IMR-90 (cell line): Measurements from ENCODE around the gene RPL31. TPM values are rescaled to one million over a fixed set of nuclear protein-coding genes. Genes with fewer than 3 reads are reported as not detected.

Experiments used
- ATAC-seq: fragments of 200-7000 bp; cut with Tn5 transposase; 2 replicates; pipeline ENCODE4 v1.9.1; 2020; ENCODE audit warnings: low read depth, mild to moderate bottlenecking, moderate library complexity
- BruUV-seq: library from RNA; stranded (reverse); fragments of 400-500 nt; replicated peaks from 2 replicates; lab custom pipeline; 2021; lab: Mats Ljungman, UMichigan
- CTCF ChIA-PET: fragments of 300-600 bp; formaldehyde crosslinking; extraction: SDS; loops from one replicate; lab custom pipeline; 2021; ENCODE audit warnings: antibody characterized with exemption; lab: Yijun Ruan, JAX
- POLR2A ChIA-PET: fragments of 300-600 bp; sonication (Branson Sonifier 250); formaldehyde crosslinking; loops from one replicate; lab custom pipeline; 2022; ENCODE audit warnings: antibody characterized with exemption; ENCODE audit not compliant: unreplicated experiment; lab: Charles Lee
- DNase-seq: peaks from one replicate; pipeline ENCODE4 v3.0.0; 2013
- H2AFZ ChIP-seq: replicated peaks from 2 replicates; pipeline ENCODE3; 2013; ENCODE audit warnings: low read length, mild to moderate bottlenecking; ENCODE audit not compliant: poor library complexity
- H2AK5ac ChIP-seq: 2 replicates; pipeline ENCODE4 v1.6.1; 2013; ENCODE audit warnings: low read depth, low read length, inconsistent platforms
- H2AK9ac ChIP-seq: replicated peaks from 2 replicates; pipeline ENCODE3; 2013; ENCODE audit warnings: mild to moderate bottlenecking, low read depth, low read length, moderate library complexity; ENCODE audit not compliant: poor library complexity
- H2BK120ac ChIP-seq: 2 replicates; pipeline ENCODE4 v1.6.1; 2013; ENCODE audit warnings: low read depth, low read length, inconsistent platforms
- H2BK15ac ChIP-seq: 3 replicates; pipeline ENCODE4 v1.6.1; 2013; ENCODE audit warnings: low read depth, low read length, inconsistent platforms
- H2BK20ac ChIP-seq: 2 replicates; pipeline ENCODE4 v1.6.1; 2013; ENCODE audit warnings: low read depth, mild to moderate bottlenecking, inconsistent platforms, low read length, moderate library complexity
- H2BK5ac ChIP-seq: 2 replicates; pipeline ENCODE4 v1.6.1; 2013; ENCODE audit warnings: mild to moderate bottlenecking, low read depth, low read length, inconsistent platforms; ENCODE audit not compliant: poor library complexity, severe bottlenecking
- H3K14ac ChIP-seq: replicated peaks from 2 replicates; pipeline ENCODE4 v1.6.1; 2013; ENCODE audit warnings: low read depth, low read length, inconsistent platforms
- H3K18ac ChIP-seq: 2 replicates; pipeline ENCODE4 v1.6.1; 2013; ENCODE audit warnings: low read depth, low read length, control low read depth
- H3K23ac ChIP-seq: 2 replicates; pipeline ENCODE4 v1.6.1; 2013; ENCODE audit warnings: low read depth, low read length, inconsistent platforms
- H3K27ac ChIP-seq: 2 replicates; pipeline ENCODE4 v1.5.1; 2013; ENCODE audit warnings: mild to moderate bottlenecking, control low read depth, low read length; ENCODE audit not compliant: insufficient read depth
- H3K27me3 ChIP-seq: 2 replicates; pipeline ENCODE4 v1.6.1; 2013; ENCODE audit warnings: low read length; ENCODE audit not compliant: control insufficient read depth, insufficient read depth
- H3K36me3 ChIP-seq: 2 replicates; pipeline ENCODE4 v1.6.1; 2013; ENCODE audit warnings: low read length, mixed read lengths; ENCODE audit not compliant: control insufficient read depth, insufficient read depth
- H3K4ac ChIP-seq: 2 replicates; pipeline ENCODE4 v1.6.1; 2013; ENCODE audit warnings: low read depth, low read length, inconsistent platforms
- H3K4me1 ChIP-seq: 2 replicates; pipeline ENCODE4 v1.6.1; 2013; ENCODE audit warnings: low read length, mixed read lengths; ENCODE audit not compliant: control insufficient read depth, insufficient read depth
- H3K4me2 ChIP-seq: 2 replicates; pipeline ENCODE4 v1.6.1; 2013; ENCODE audit warnings: low read depth, mild to moderate bottlenecking, control low read depth, low read length, moderate library complexity
- H3K4me3 ChIP-seq: 2 replicates; pipeline ENCODE4 v1.5.1; 2013; ENCODE audit warnings: low read depth, mild to moderate bottlenecking, control low read depth, low read length, moderate library complexity; ENCODE audit not compliant: insufficient read depth
- H3K56ac ChIP-seq: 2 replicates; pipeline ENCODE4 v1.6.1; 2013; ENCODE audit warnings: low read length, inconsistent platforms; ENCODE audit not compliant: insufficient read depth; ENCODE audit errors: extremely low read depth
- H3K79me1 ChIP-seq, 2 experiments: 2 replicates each; pipeline ENCODE4 v1.6.1; 2013; ENCODE audit warnings: low read length in 2 of 2, inconsistent platforms in 1 of 2, low read depth in 1 of 2
- H3K9ac ChIP-seq: 2 replicates; pipeline ENCODE4 v1.6.1; 2013; ENCODE audit warnings: low read depth, low read length, control low read depth
- H3K9me1 ChIP-seq: 2 replicates; pipeline ENCODE4 v1.6.1; 2013; ENCODE audit warnings: low read length, inconsistent platforms; ENCODE audit not compliant: insufficient read depth
- H3K9me3 ChIP-seq: 2 replicates; pipeline ENCODE4 v1.6.1; 2013; ENCODE audit warnings: low read length; ENCODE audit not compliant: control insufficient read depth, insufficient read depth
- H4K20me1 ChIP-seq: 2 replicates; pipeline ENCODE4 v1.6.1; 2013; ENCODE audit warnings: low read length, inconsistent platforms; ENCODE audit not compliant: insufficient read depth
- H4K5ac ChIP-seq: 2 replicates; pipeline ENCODE4 v1.6.1; 2013; ENCODE audit warnings: mild to moderate bottlenecking, low read depth, low read length, control low read depth
- H4K8ac ChIP-seq, 2 experiments: 2 replicates each; pipeline ENCODE4 v1.6.1; 2013; ENCODE audit warnings: low read depth in 2 of 2, low read length in 2 of 2, control low read depth in 1 of 2, inconsistent platforms in 1 of 2
- H4K91ac ChIP-seq: 2 replicates; pipeline ENCODE4 v1.6.1; 2013; ENCODE audit warnings: low read depth, low read length, inconsistent platforms; ENCODE audit not compliant: insufficient read depth
- BHLHE40 ChIP-seq: fragments of 150-350 bp; IDR thresholded peaks from 2 replicates; pipeline ENCODE4 v1.6.1; 2016; ENCODE audit warnings: mild to moderate bottlenecking, low read depth, low read length
- CEBPB ChIP-seq: IDR thresholded peaks from 2 replicates; pipeline ENCODE4 v1.6.1; 2012; ENCODE audit warnings: low read depth, low read length, improper control_type of control experiment
- MAFK ChIP-seq: IDR thresholded peaks from 2 replicates; pipeline ENCODE4 v1.6.1; 2012; ENCODE audit warnings: low read depth, low read length, improper control_type of control experiment
- MXI1 ChIP-seq: IDR thresholded peaks from 2 replicates; pipeline ENCODE4 v1.6.1; 2012; ENCODE audit warnings: low read depth, mild to moderate bottlenecking, low read length, moderate library complexity, borderline replicate concordance
- NFE2L2 ChIP-seq: fragments of 150-350 bp; IDR thresholded peaks from 2 replicates; pipeline ENCODE4 v1.6.1; 2016; ENCODE audit warnings: low read depth, mild to moderate bottlenecking, low read length
- POLR2A ChIP-seq: IDR thresholded peaks from 2 replicates; pipeline ENCODE4 v1.6.1; 2012; ENCODE audit warnings: mild to moderate bottlenecking, low read depth, low read length
- RCOR1 ChIP-seq: IDR thresholded peaks from 2 replicates; pipeline ENCODE4 v1.6.1; 2012; ENCODE audit warnings: mild to moderate bottlenecking, low read length, improper control_type of control experiment; ENCODE audit not compliant: insufficient replicate concordance
- SMC3 ChIP-seq: fragments of 150-350 bp; IDR thresholded peaks from 2 replicates; pipeline ENCODE4 v1.6.1; 2016; ENCODE audit warnings: low read depth, mild to moderate bottlenecking, antibody characterized with exemption, low read length, moderate library complexity
- WGBS, 2 experiments: methylation state at CpG; one replicate each; pipeline versions ENCODE4 v1.1.5 to v1.1.7; 2013; ENCODE audit warnings: missing lambda C conversion rate in 2 of 2; ENCODE audit not compliant: insufficient read length in 1 of 2; ENCODE audit errors: extremely low coverage in 2 of 2; 5-methylcytosine and 5-hydroxymethylcytosine counted together
- dilution Hi-C: fragments of 300-500 bp; cut with HindIII; formaldehyde crosslinking; loops from one replicate; pipeline ENCODE4 v1.14.3; 2018; ENCODE audit warnings: low sequenced_read_pairs; ENCODE audit not compliant: unreplicated experiment
- in situ Hi-C: fragments of 300-500 bp; cut with MboI; formaldehyde crosslinking; loops from 3 replicates; pipeline ENCODE4 v1.14.3; 2019; ENCODE audit warnings: low sequenced_read_pairs, inconsistent platforms, mixed read lengths
- intact Hi-C: fragments of 100-400 bp; cut with micrococcal nuclease; formaldehyde crosslinking; loops from 2 replicates; pipeline ENCODE4 v1.10.0; 2022
- polyA plus RNA-seq, 3 experiments: library from polyadenylated mRNA; depleted of rRNA; stranded (reverse); fragments of >200 nt; gene quantifications; 2 replicates each; pipeline ENCODE4 v1.2.3, GENCODE V29; 2012; ENCODE audit warnings: low replicate concordance in 1 of 3
- total RNA-seq: library from RNA; depleted of rRNA; stranded (reverse); fragments of >200 nt; gene quantifications from 2 replicates; pipeline ENCODE4 v1.2.3, GENCODE V29; 2012
- TF ChIP-seq, protein P1 (sequence below): fragments of 150-350 bp; IDR thresholded peaks from 2 replicates; pipeline ENCODE4 v1.6.1; 2016; ENCODE audit warnings: low read depth, mild to moderate bottlenecking, low read length, moderate library complexity, borderline replicate concordance
- TF ChIP-seq, protein P2 (sequence below): conservative IDR thresholded peaks from 2 replicates; pipeline ENCODE4 v1.5.1; 2012; ENCODE audit warnings: mild to moderate bottlenecking, low read depth, low read length, improper control_type of control experiment

Gene RPL31
- total and polyA plus RNA-seq, 2 of the 4 experiments (the other 2 are of a cell fraction) = 358 to 2,908 TPM

DNA sequence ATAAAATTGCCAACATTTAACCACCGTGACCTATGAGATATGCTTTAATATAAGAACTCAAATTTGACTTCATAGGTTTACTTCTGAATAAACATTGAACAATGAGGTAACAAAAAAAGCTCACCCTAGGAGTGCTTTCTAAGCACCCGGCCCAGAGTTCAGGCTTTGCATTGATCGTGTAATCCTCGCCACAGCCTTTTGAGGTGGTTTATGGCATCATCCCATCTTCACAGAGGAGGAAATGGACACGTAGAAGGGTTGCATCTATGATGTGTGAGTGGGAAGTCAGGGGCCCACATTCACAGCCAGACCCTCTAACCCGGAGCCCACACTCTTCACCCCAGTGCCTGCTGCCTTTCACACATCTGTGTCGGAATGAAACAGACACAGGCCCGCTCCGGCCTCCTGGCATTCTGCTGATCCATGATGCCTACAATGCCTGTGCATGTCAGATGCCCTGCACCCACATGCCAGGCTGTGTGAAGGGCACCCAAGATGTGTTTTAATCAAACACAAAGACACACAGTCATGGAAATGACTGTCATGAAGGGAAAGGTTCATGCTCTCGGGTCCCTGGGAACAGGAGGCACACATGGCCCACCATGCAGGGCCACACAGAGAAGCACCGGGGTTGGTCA lies 48.6 kb upstream of the RPL31 start:
- TF ChIP-seq BHLHE40 (no peak), RCOR1 (no peak), NFE2L2 (no peak), MXI1 (no peak), SMC3 (no peak), CEBPB (no peak), MAFK (no peak), POLR2A (no peak)
- TF ChIP-seq, protein P1, sequence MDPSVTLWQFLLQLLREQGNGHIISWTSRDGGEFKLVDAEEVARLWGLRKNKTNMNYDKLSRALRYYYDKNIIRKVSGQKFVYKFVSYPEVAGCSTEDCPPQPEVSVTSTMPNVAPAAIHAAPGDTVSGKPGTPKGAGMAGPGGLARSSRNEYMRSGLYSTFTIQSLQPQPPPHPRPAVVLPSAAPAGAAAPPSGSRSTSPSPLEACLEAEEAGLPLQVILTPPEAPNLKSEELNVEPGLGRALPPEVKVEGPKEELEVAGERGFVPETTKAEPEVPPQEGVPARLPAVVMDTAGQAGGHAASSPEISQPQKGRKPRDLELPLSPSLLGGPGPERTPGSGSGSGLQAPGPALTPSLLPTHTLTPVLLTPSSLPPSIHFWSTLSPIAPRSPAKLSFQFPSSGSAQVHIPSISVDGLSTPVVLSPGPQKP = no peak
- TF ChIP-seq, protein P2, sequence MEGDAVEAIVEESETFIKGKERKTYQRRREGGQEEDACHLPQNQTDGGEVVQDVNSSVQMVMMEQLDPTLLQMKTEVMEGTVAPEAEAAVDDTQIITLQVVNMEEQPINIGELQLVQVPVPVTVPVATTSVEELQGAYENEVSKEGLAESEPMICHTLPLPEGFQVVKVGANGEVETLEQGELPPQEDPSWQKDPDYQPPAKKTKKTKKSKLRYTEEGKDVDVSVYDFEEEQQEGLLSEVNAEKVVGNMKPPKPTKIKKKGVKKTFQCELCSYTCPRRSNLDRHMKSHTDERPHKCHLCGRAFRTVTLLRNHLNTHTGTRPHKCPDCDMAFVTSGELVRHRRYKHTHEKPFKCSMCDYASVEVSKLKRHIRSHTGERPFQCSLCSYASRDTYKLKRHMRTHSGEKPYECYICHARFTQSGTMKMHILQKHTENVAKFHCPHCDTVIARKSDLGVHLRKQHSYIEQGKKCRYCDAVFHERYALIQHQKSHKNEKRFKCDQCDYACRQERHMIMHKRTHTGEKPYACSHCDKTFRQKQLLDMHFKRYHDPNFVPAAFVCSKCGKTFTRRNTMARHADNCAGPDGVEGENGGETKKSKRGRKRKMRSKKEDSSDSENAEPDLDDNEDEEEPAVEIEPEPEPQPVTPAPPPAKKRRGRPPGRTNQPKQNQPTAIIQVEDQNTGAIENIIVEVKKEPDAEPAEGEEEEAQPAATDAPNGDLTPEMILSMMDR = no peak
- in situ Hi-C loops = no loop called here
- POLR2A ChIA-PET = no interaction called here
- no TSS peak for BruUV-seq
- H4K8ac ChIP-seq = no peak overlapping the region
- CTCF ChIA-PET = no interaction called here
- H3K27ac ChIP-seq = no peak overlapping the region
- no peaks in the 10 kb centered on the region for H3K9me3 ChIP-seq
- no peak overlapping the region for H3K4ac ChIP-seq
- no peak for ATAC-seq
- H3K18ac ChIP-seq = no peak overlapping the region
- no peak overlapping the region for H2AFZ ChIP-seq
- H3K79me1 ChIP-seq = no peaks in the 10 kb centered on the region; a peak in 1 of 4 replicates
- no peak overlapping the region for H2BK120ac ChIP-seq
- H4K20me1 ChIP-seq = no peaks in the 10 kb centered on the region
- no peak overlapping the region for H3K56ac ChIP-seq
- H2BK15ac ChIP-seq = no peak overlapping the region
- no peak overlapping the region for H3K23ac ChIP-seq
- dilution Hi-C loops = no loop called here
- WGBS, 2 experiments = 100% methylated on average over 3 of the region's 11 CpGs; no CpG with 5 or more reads in 1 of the 2 experiments
- H2AK9ac ChIP-seq = no peak overlapping the region
- no peak overlapping the region for H4K5ac ChIP-seq
- H3K36me3 ChIP-seq = peaks cover 4% of the 10 kb centered on the region
- intact Hi-C loops = no loop called here
- H3K4me2 ChIP-seq = no peak overlapping the region
- no peak overlapping the region for H2BK5ac ChIP-seq
- peaks cover 9% of the 10 kb centered on the region; the same call in 1 of the 2 replicates for H3K9me1 ChIP-seq
- no peak overlapping the region for H3K9ac ChIP-seq
- no peaks in the 10 kb centered on the region for H3K27me3 ChIP-seq
- H3K14ac ChIP-seq = no peak overlapping the region
- no peak overlapping the region for H2BK20ac ChIP-seq
- no peak for DNase-seq
- peak overlapping the region; percentile 37; the same call in 1 of the 2 replicates for H2AK5ac ChIP-seq
- H3K4me3 ChIP-seq = no peak overlapping the region
- no peak overlapping the region for H4K91ac ChIP-seq
- H3K4me1 ChIP-seq = peaks cover 6% of the 10 kb centered on the region
